GM12865 (cell line): Measurements from ENCODE around the gene STARD3NL.
"Not testable (repeated sequence)": the region's sequence is repeated elsewhere in the genome, so short reads cannot be mapped to it uniquely, and the experiment has no call there.

Source experiments
- DNase-seq: peaks from one replicate; pipeline ENCODE4 v3.0.0; 2010; ENCODE audit warnings: low read depth
- H3K4me3 ChIP-seq: 2 replicates; pipeline ENCODE4 v1.5.1; 2011; ENCODE audit warnings: mild to moderate bottlenecking, low read depth, low read length, control low read depth
- CTCF ChIP-seq: IDR thresholded peaks from 2 replicates; pipeline ENCODE4 v1.5.1; 2011; ENCODE audit warnings: low read length, control low read depth, low read depth, inconsistent platforms; ENCODE audit not compliant: insufficient read depth; ENCODE audit errors: missing control alignments

The STARD3NL gene

GRCh38 chr7:38169847-38170246 lies 8.2 kb upstream of the STARD3NL start:
- no peak for TF ChIP-seq CTCF
- H3K4me3 ChIP-seq, result no peak overlapping the region
- DNase-seq, result peak; percentile 79

DNA sequence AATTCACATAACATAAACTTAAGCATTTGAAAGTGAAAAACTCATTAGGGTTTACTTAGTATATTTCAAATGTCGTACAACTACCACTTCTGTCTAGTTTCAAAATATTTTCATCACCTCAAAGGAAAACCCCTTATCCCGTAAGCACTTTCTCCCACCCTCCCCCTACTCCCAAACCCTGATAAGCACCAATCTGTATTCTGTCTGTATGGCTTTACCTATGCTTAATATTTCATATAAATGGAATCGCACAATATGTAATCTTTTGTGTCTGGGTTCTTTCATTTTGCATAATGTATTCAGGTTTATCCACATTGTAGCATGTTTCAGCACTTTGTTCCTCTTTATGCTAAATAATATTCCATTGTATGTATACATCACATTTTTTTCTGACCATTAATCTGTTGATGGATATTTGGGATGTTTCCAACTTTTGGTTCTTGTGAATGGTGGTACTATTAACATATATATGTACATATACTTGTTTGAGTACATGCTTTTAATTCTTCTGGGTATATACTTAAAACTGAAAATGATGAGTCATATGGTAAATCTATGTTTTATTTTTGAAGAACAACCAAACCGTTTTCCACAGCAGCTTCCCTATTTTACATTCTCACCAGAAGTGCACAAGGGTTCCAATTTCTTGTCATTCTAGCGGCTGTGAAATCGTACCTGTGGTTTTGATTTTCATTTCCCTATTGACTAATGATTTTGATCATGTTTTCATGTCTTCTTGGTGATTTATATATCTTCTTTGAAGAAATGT lies 6.2 kb upstream of the STARD3NL start:
- H3K4me3 ChIP-seq, result no peak overlapping the region; the same call in 1 of the 2 replicates
- DNase-seq, result peak; percentile 82
- no peak for TF ChIP-seq CTCF

DNA sequence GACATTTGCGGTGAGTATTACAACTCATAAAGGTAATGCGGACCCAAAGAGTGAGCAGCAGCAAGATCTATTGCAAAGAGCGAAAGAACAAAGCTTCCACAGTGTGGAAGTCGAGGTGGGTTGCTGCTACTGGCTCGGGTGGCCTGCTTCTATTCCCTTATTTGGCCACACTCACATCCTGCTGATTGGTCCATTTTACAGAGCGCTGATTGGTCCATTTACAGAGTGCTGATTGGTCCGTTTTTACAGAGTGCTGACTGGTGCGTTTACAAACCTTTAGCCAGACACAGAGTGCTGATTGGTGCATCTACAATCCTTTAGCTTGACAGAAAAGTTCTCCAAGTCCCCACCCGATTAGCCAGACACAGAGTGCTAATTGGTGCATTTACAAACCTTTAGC lies 2.5 kb upstream of the STARD3NL start:
- DNase-seq, H3K4me3 ChIP-seq: not testable (repeated sequence)

DNA sequence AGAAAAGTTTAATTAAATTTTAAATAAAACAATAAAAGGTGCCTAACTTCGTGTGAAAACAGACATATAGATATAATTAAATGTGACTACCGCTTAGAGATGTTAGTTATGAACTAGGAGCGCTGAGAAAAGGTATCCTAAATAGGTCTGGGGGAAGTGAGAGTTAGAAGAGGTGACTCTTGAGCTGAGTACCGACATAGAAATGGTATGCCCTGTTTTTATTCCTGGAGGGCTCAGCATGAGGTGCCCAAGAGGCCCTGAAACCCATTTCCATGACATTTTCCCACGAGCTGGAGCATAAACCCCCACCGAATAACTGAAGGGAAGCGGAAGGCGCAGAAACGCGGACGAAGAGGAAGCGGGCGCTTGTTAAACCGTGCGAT lies 433 bp upstream of the STARD3NL start:
- peak overlapping the region; percentile 80 for H3K4me3 ChIP-seq
- no peak for TF ChIP-seq CTCF
- DNase-seq, result no peak

DNA sequence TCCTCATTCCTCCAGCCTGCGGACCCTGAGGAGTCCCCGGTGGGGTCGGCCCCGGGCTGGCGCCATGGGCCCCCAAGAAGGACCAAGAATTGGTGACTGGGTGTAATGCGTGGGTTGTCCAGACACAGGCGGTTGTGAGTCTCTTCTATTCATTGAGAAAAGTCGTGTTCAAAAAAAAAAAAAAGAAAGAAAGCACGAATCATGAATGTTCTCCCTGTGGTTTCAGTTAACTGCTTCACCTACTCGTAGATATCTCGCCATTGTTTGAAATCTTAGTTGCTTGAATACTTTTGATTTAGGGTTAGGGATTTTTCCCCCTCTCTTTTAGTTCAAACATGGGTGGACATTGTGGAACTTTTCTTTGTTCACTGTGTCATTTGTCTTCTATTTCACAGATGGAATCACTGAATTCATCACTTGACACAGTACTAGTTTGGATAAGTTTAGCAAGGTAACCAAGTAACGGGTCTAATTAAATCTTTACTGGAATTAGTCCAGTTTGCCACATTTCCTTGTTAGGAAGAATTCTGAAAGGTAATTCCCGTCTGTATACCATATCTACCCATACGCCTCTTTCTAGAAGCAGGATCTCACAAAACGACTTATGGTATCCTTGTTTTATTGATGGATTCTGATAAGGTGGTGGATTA lies 775 bp downstream of the STARD3NL start:
- TF ChIP-seq CTCF, result no peak
- peak; percentile 55 for DNase-seq
- H3K4me3 ChIP-seq, result peak overlapping the region; percentile 80

- H3K4me3 ChIP-seq, result peak overlapping the region; percentile 80
- DNase-seq, result no peak
- TF ChIP-seq CTCF, result no peak
These were observed 1.8 kb downstream of the STARD3NL start for GRCh38 chr7:38179776-38180226.

GRCh38 chr7:38181111-38181510 lies 3.1 kb downstream of the STARD3NL start:
- no peak overlapping the region for H3K4me3 ChIP-seq
- TF ChIP-seq CTCF, result no peak
- no peak for DNase-seq
